OCI-LY3 (cell line): ENCODE results near the gene MYRF.

Experiments used
- CTCF ChIP-seq: fragments of 200-600, 300-600 bp; sonication (generic); IDR thresholded peaks from 2 replicates; pipeline ENCODE4 v1.5.1; 2014; ENCODE audit warnings: antibody characterized with exemption, low read length, low read depth
- EZH2phosphoT487 ChIP-seq: fragments of 200-600 bp; shearing (Covaris generic); IDR thresholded peaks from 2 replicates; pipeline ENCODE4 v1.6.1; 2018; ENCODE audit warnings: antibody characterized with exemption, mixed run types, low read depth

- TF ChIP-seq CTCF (no peak), EZH2phosphoT487 (no peak)
Observed at GRCh38 chr11:61715867-61716266, 36.6 kb upstream of the MYRF start.
